Spinal cord (tissue), 10 donors: Measurements from ENCODE around the gene KCTD11. TPM values are rescaled to one million over a fixed set of nuclear protein-coding genes. Genes with fewer than 3 reads are reported as not detected.

Source experiments
- DNase-seq, 6 donors: peaks; one replicate each; pipeline versions ENCODE4 v3.0.0 to v3.0.0-alpha.2; 2013 to 2015; ENCODE audit warnings: low spot score in 6 of 6, low read depth in 4 of 6
- H3K27ac ChIP-seq: one replicate; pipeline ENCODE4 v1.5.1; 2013; ENCODE audit warnings: low read depth, low read length, control low read depth
- H3K27me3 ChIP-seq: one replicate; pipeline ENCODE4 v1.6.1; 2013; ENCODE audit warnings: low read length; ENCODE audit not compliant: control insufficient read depth, insufficient read depth
- H3K36me3 ChIP-seq: one replicate; pipeline ENCODE4 v1.6.1; 2013; ENCODE audit warnings: low read length; ENCODE audit not compliant: control insufficient read depth, insufficient read depth
- H3K4me1 ChIP-seq: one replicate; pipeline ENCODE4 v1.6.1; 2013; ENCODE audit warnings: low read length; ENCODE audit not compliant: control insufficient read depth, insufficient read depth
- H3K4me3 ChIP-seq: one replicate; pipeline ENCODE4 v1.5.1; 2013; ENCODE audit warnings: low read depth, low read length, control low read depth
- H3K9me3 ChIP-seq: one replicate; pipeline ENCODE4 v1.6.1; 2013; ENCODE audit warnings: low read length; ENCODE audit not compliant: control insufficient read depth, insufficient read depth
- WGBS: methylation state at CpG from one replicate; pipeline ENCODE4 v1.1.5; 2013; ENCODE audit warnings: missing lambda C conversion rate; ENCODE audit not compliant: insufficient coverage; 5-methylcytosine and 5-hydroxymethylcytosine counted together
- polyA plus RNA-seq, 2 donors: library from polyadenylated mRNA; unstranded; fragments of 120-200 nt; gene quantifications; one replicate each; pipeline ENCODE4 v1.2.1, GENCODE V29; 2013; ENCODE audit not compliant: insufficient read length in 2 of 2
- total RNA-seq, 2 donors: library from RNA; depleted of rRNA in 1 of 2; stranded (reverse); fragments of 120-200 nt in 1 of 2; fragments of >200 nt in 1 of 2; gene quantifications; one replicate each; pipeline versions ENCODE4 v1.2.3 to v1.2.4, GENCODE V29; 2013 to 2014
- donor health status: healthy.

KCTD11 gene
- total and polyA plus RNA-seq, 4 donors, result 5.6 to 13.5 (median 11.5) TPM

GRCh38 chr17:7312432-7313087 is 39.4 kb upstream of the KCTD11 start:
- no peak for DNase-seq
- H3K36me3 ChIP-seq, result peaks cover 73% of the 10 kb centered on the region
- H3K4me1 ChIP-seq, result peaks cover 51% of the 10 kb centered on the region
- H3K27ac ChIP-seq, result no peak overlapping the region
- no peak overlapping the region for H3K4me3 ChIP-seq
- 83% methylated on average over 2 of the region's 7 CpGs for WGBS
- H3K9me3 ChIP-seq, result no peaks in the 10 kb centered on the region
- no peaks in the 10 kb centered on the region for H3K27me3 ChIP-seq

GRCh38 chr17:7313088-7313889 is 38.7 kb upstream of the KCTD11 start:
- Histone ChIP-seq H3K4me1 (peaks cover 49% of the 10 kb centered on the region), H3K9me3 (no peaks in the 10 kb centered on the region), H3K36me3 (peaks cover 80% of the 10 kb centered on the region), H3K4me3 (no peak overlapping the region), H3K27me3 (no peaks in the 10 kb centered on the region), H3K27ac (no peak overlapping the region)
- WGBS, result 87% methylated on average over 6 of the region's 7 CpGs
- DNase-seq, result no peak

- no peak for DNase-seq
- peak overlapping the region; percentile 88 for H3K4me3 ChIP-seq
- H3K9me3 ChIP-seq, result no peaks in the 10 kb centered on the region
- H3K27ac ChIP-seq, result peak overlapping the region; percentile 92
- peaks cover 41% of the 10 kb centered on the region for H3K4me1 ChIP-seq
- no peaks in the 10 kb centered on the region for H3K27me3 ChIP-seq
- WGBS, result 57% methylated on average over 8 of the region's 9 CpGs
- peaks cover 86% of the 10 kb centered on the region for H3K36me3 ChIP-seq
Observed at GRCh38 chr17:7313890-7314718, 37.9 kb upstream of the KCTD11 start.

GRCh38 chr17:7314719-7315569 is 37.0 kb upstream of the KCTD11 start, which contains the start of gene GPS2:
TSS of gene GPS2 (minus strand) at chr17:7315360. CDS start at chr17:7315052, 308 bp downstream.
- Histone ChIP-seq H3K27ac (peak within 1 kb of the TSS; percentile 92), H3K9me3 (no peaks in the 10 kb centered on the region), H3K36me3 (peaks cover 85% of the 10 kb centered on the region), H3K4me3 (peak within 1 kb of the TSS; percentile 88), H3K4me1 (peaks cover 34% of the 10 kb centered on the region), H3K27me3 (no peaks in the 10 kb centered on the region)
- under 1% methylated on average over 93 of the region's 95 CpGs for WGBS
- DNase-seq, result peak; percentile 68 to 96 (median 82)

- peaks cover 85% of the 10 kb centered on the region for H3K36me3 ChIP-seq
- WGBS, result 45% methylated on average over 27 of the region's 30 CpGs
- H3K27me3 ChIP-seq, result no peaks in the 10 kb centered on the region
- H3K9me3 ChIP-seq, result no peaks in the 10 kb centered on the region
- peak overlapping the region; percentile 92 for H3K27ac ChIP-seq
- H3K4me3 ChIP-seq, result peak overlapping the region; percentile 88
- peaks cover 34% of the 10 kb centered on the region for H3K4me1 ChIP-seq
- no peak for DNase-seq
Observed at GRCh38 chr17:7315570-7316235, 36.3 kb upstream of the KCTD11 start.

GRCh38 chr17:7317161-7317803 is 34.7 kb upstream of the KCTD11 start:
- Histone ChIP-seq H3K27ac (no peak overlapping the region), H3K4me3 (no peak overlapping the region), H3K4me1 (peaks cover 33% of the 10 kb centered on the region), H3K36me3 (peaks cover 86% of the 10 kb centered on the region), H3K27me3 (no peaks in the 10 kb centered on the region), H3K9me3 (no peaks in the 10 kb centered on the region)
- no peak for DNase-seq
- 90% methylated on average over 10 of the region's 16 CpGs for WGBS

- Histone ChIP-seq H3K27ac (no peak overlapping the region), H3K9me3 (no peaks in the 10 kb centered on the region), H3K4me3 (no peak overlapping the region), H3K27me3 (no peaks in the 10 kb centered on the region), H3K4me1 (peaks cover 25% of the 10 kb centered on the region), H3K36me3 (peaks cover 86% of the 10 kb centered on the region)
- whole genome bisulfite sequencing, result 93% methylated on average over 13 of the region's 13 CpGs
- no peak for DNase-seq
Observed at GRCh38 chr17:7318121-7318860, 33.7 kb upstream of the KCTD11 start.

- no peaks in the 10 kb centered on the region for H3K4me1 ChIP-seq
- DNase-seq, result no peak
- no peak overlapping the region for H3K4me3 ChIP-seq
- WGBS, result 93% methylated on average over 15 of the region's 15 CpGs
- peaks cover 93% of the 10 kb centered on the region for H3K36me3 ChIP-seq
- H3K27me3 ChIP-seq, result no peaks in the 10 kb centered on the region
- H3K9me3 ChIP-seq, result no peaks in the 10 kb centered on the region
- no peak overlapping the region for H3K27ac ChIP-seq
Observed at GRCh38 chr17:7321466-7321865, 30.5 kb upstream of the KCTD11 start.
